HG02885 (cell line): ENCODE results near the gene POLR3G.

Experiments used
- ATAC-seq: cut with Tn5 transposase; IDR thresholded peaks from one replicate; pipeline ENCODE4 v1.9.1; 2021; ENCODE audit warnings: mild to moderate bottlenecking; ENCODE audit not compliant: unreplicated experiment, poor library complexity

Gene POLR3G

GRCh38 chr5:90474235-90475107, at the start of gene POLR3G, which contains the start of gene MBLAC2:
Gene POLR3G, plus strand, starts transcription at chr5:90474864. Its CDS starts 10,704 bp downstream, at chr5:90485568.
Gene MBLAC2, minus strand, starts transcription at chr5:90474771. Its CDS starts 479 bp downstream, at chr5:90474292.
- ATAC-seq, result peak; percentile 86

- peak; percentile 71 for ATAC-seq
These were observed 40.4 kb upstream of the POLR3G start for GRCh38 chr5:90434116-90434714.

- no peak for ATAC-seq
These were observed 37.0 kb upstream of the POLR3G start for GRCh38 chr5:90437663-90438062.

- no peak for ATAC-seq
These were observed 36.6 kb upstream of the POLR3G start for GRCh38 chr5:90438100-90438499.

GRCh38 chr5:90440644-90441043, 34.0 kb upstream of the POLR3G start:
- ATAC-seq, result no peak

GRCh38 chr5:90446961-90447360, 27.7 kb upstream of the POLR3G start:
- no peak for ATAC-seq

GRCh38 chr5:90461288-90461687, 13.4 kb upstream of the POLR3G start:
- no peak for ATAC-seq

- ATAC-seq, result peak; percentile 9
These were observed 1.8 kb upstream of the POLR3G start for GRCh38 chr5:90472783-90473395.

GRCh38 chr5:90473396-90474234, 1.0 kb upstream of the POLR3G start:
- peak; percentile 18 for ATAC-seq

- ATAC-seq, result no peak
These were observed 844 bp downstream of the POLR3G start for GRCh38 chr5:90475436-90475980.

GRCh38 chr5:90476391-90476790, 1.7 kb downstream of the POLR3G start:
- ATAC-seq, result no peak

GRCh38 chr5:90477073-90477472, 2.4 kb downstream of the POLR3G start:
- no peak for ATAC-seq

GRCh38 chr5:90477621-90478215, 3.1 kb downstream of the POLR3G start:
- ATAC-seq, result no peak

GRCh38 chr5:90479611-90480385, 5.1 kb downstream of the POLR3G start:
- no peak for ATAC-seq

GRCh38 chr5:90480699-90481098, 6.0 kb downstream of the POLR3G start:
- no peak for ATAC-seq

GRCh38 chr5:90483206-90483605, 8.5 kb downstream of the POLR3G start:
- ATAC-seq, result no peak

- ATAC-seq, result no peak
These were observed 9.9 kb downstream of the POLR3G start for GRCh38 chr5:90484540-90484939.

- ATAC-seq, result no peak
These were observed 14.1 kb downstream of the POLR3G start for GRCh38 chr5:90488791-90489190.

- no peak for ATAC-seq
These were observed 19.4 kb downstream of the POLR3G start for GRCh38 chr5:90494043-90494442.
